Measurements from ENCODE around the gene ALG2.

The ALG2 gene

GRCh38 chr9:99221621-99222415 lies at the start of gene ALG2, which contains the start of gene SEC61B:
TSS of gene ALG2 (minus strand) at chr9:99221942. CDS start at chr9:99221894, 48 bp downstream.
TSS of gene SEC61B (plus strand) at chr9:99222282. CDS start at chr9:99222364, 82 bp downstream.
- H3K4me3 ChIP-seq (ENCODE audit: low read length), result peak within 1 kb of the TSS; percentile 87
- H3K27me3 ChIP-seq (ENCODE audit: control insufficient read depth, insufficient read depth, low read length), result no peaks in the 10 kb centered on the region
- H3K9ac ChIP-seq (ENCODE audit: low read length), result peak within 1 kb of the TSS; percentile 89
- H3K9me3 ChIP-seq (ENCODE audit: control insufficient read depth, low read depth, low read length), result no peaks in the 10 kb centered on the region
- peaks cover 30% of the 10 kb centered on the region for H3K36me3 ChIP-seq (ENCODE audit: control insufficient read depth, low read depth, low read length)
- H3K4me1 ChIP-seq (ENCODE audit: control insufficient read depth, low read depth, low read length), result no peaks in the 10 kb centered on the region
- peak within 1 kb of the TSS; percentile 99 for H3K27ac ChIP-seq (ENCODE audit: low read length)

GRCh38 chr9:99270491-99270890 lies 48.7 kb upstream of the ALG2 start:
- no peak overlapping the region for H3K27ac ChIP-seq (ENCODE audit: low read length)
- H3K27me3 ChIP-seq (ENCODE audit: control insufficient read depth, insufficient read depth, low read length), result no peaks in the 10 kb centered on the region

GRCh38 chr9:99269416-99269815 lies 47.7 kb upstream of the ALG2 start:
- H3K9ac ChIP-seq (ENCODE audit: low read length), result no peak overlapping the region

More at GRCh38 chr9:99270491-99270890, 48.7 kb upstream of the ALG2 start:
- no peaks in the 10 kb centered on the region for H3K9me3 ChIP-seq (ENCODE audit: control insufficient read depth, low read depth, low read length)
- H3K36me3 ChIP-seq (ENCODE audit: control insufficient read depth, low read depth, low read length), result no peaks in the 10 kb centered on the region
- no peak overlapping the region for H3K9ac ChIP-seq (ENCODE audit: low read length)
- H3K4me3 ChIP-seq (ENCODE audit: low read length), result no peak overlapping the region
- H3K4me1 ChIP-seq (ENCODE audit: control insufficient read depth, low read depth, low read length), result no peaks in the 10 kb centered on the region

GRCh38 chr9:99266255-99267023 lies 44.7 kb upstream of the ALG2 start:
- no peak overlapping the region for H3K27ac ChIP-seq (ENCODE audit: low read length)
- H3K9ac ChIP-seq (ENCODE audit: low read length), result no peak overlapping the region
- no peak overlapping the region for H3K4me3 ChIP-seq (ENCODE audit: low read length)
- H3K9me3 ChIP-seq (ENCODE audit: control insufficient read depth, low read depth, low read length), result no peaks in the 10 kb centered on the region
- H3K4me1 ChIP-seq (ENCODE audit: control insufficient read depth, low read depth, low read length), result no peaks in the 10 kb centered on the region
- H3K36me3 ChIP-seq (ENCODE audit: control insufficient read depth, low read depth, low read length), result no peaks in the 10 kb centered on the region
- H3K27me3 ChIP-seq (ENCODE audit: control insufficient read depth, insufficient read depth, low read length), result no peaks in the 10 kb centered on the region

More at GRCh38 chr9:99269416-99269815, 47.7 kb upstream of the ALG2 start:
- no peaks in the 10 kb centered on the region for H3K27me3 ChIP-seq (ENCODE audit: control insufficient read depth, insufficient read depth, low read length)
- H3K4me3 ChIP-seq (ENCODE audit: low read length), result no peak overlapping the region
- no peak overlapping the region for H3K27ac ChIP-seq (ENCODE audit: low read length)
- H3K4me1 ChIP-seq (ENCODE audit: control insufficient read depth, low read depth, low read length), result no peaks in the 10 kb centered on the region
- no peaks in the 10 kb centered on the region for H3K9me3 ChIP-seq (ENCODE audit: control insufficient read depth, low read depth, low read length)
- H3K36me3 ChIP-seq (ENCODE audit: control insufficient read depth, low read depth, low read length), result no peaks in the 10 kb centered on the region

- H3K9ac ChIP-seq (ENCODE audit: low read length), result no peak overlapping the region
- H3K9me3 ChIP-seq (ENCODE audit: control insufficient read depth, low read depth, low read length), result no peaks in the 10 kb centered on the region
- no peak overlapping the region for H3K4me3 ChIP-seq (ENCODE audit: low read length)
- no peaks in the 10 kb centered on the region for H3K27me3 ChIP-seq (ENCODE audit: control insufficient read depth, insufficient read depth, low read length)
- H3K4me1 ChIP-seq (ENCODE audit: control insufficient read depth, low read depth, low read length), result no peaks in the 10 kb centered on the region
- H3K27ac ChIP-seq (ENCODE audit: low read length), result no peak overlapping the region
- H3K36me3 ChIP-seq (ENCODE audit: control insufficient read depth, low read depth, low read length), result no peaks in the 10 kb centered on the region
Measured at GRCh38 chr9:99265691-99266090, 43.9 kb upstream of the ALG2 start.

- Histone ChIP-seq H3K27me3 (ENCODE audit: control insufficient read depth, insufficient read depth, low read length) (no peaks in the 10 kb centered on the region), H3K9ac (ENCODE audit: low read length) (no peak overlapping the region), H3K27ac (ENCODE audit: low read length) (no peak overlapping the region), H3K9me3 (ENCODE audit: control insufficient read depth, low read depth, low read length) (no peaks in the 10 kb centered on the region), H3K36me3 (ENCODE audit: control insufficient read depth, low read depth, low read length) (no peaks in the 10 kb centered on the region), H3K4me3 (ENCODE audit: low read length) (no peak overlapping the region), H3K4me1 (ENCODE audit: control insufficient read depth, low read depth, low read length) (no peaks in the 10 kb centered on the region)
Measured at GRCh38 chr9:99264070-99264680, 42.4 kb upstream of the ALG2 start.

GRCh38 chr9:99262949-99263418 lies 41.2 kb upstream of the ALG2 start:
- Histone ChIP-seq H3K4me3 (ENCODE audit: low read length) (no peak overlapping the region), H3K27me3 (ENCODE audit: control insufficient read depth, insufficient read depth, low read length) (no peaks in the 10 kb centered on the region), H3K9ac (ENCODE audit: low read length) (no peak overlapping the region), H3K36me3 (ENCODE audit: control insufficient read depth, low read depth, low read length) (no peaks in the 10 kb centered on the region), H3K4me1 (ENCODE audit: control insufficient read depth, low read depth, low read length) (no peaks in the 10 kb centered on the region), H3K9me3 (ENCODE audit: control insufficient read depth, low read depth, low read length) (no peaks in the 10 kb centered on the region), H3K27ac (ENCODE audit: low read length) (no peak overlapping the region)

- H3K4me3 ChIP-seq (ENCODE audit: low read length), result no peak overlapping the region
- no peaks in the 10 kb centered on the region for H3K4me1 ChIP-seq (ENCODE audit: control insufficient read depth, low read depth, low read length)
- H3K27ac ChIP-seq (ENCODE audit: low read length), result no peak overlapping the region
- H3K36me3 ChIP-seq (ENCODE audit: control insufficient read depth, low read depth, low read length), result no peaks in the 10 kb centered on the region
- H3K9me3 ChIP-seq (ENCODE audit: control insufficient read depth, low read depth, low read length), result no peaks in the 10 kb centered on the region
- no peaks in the 10 kb centered on the region for H3K27me3 ChIP-seq (ENCODE audit: control insufficient read depth, insufficient read depth, low read length)
- no peak overlapping the region for H3K9ac ChIP-seq (ENCODE audit: low read length)
Measured at GRCh38 chr9:99261923-99262322, 40.2 kb upstream of the ALG2 start.

GRCh38 chr9:99259231-99259918 lies 37.6 kb upstream of the ALG2 start:
- H3K36me3 ChIP-seq (ENCODE audit: control insufficient read depth, low read depth, low read length), result no peaks in the 10 kb centered on the region
- no peak overlapping the region for H3K4me3 ChIP-seq (ENCODE audit: low read length)
- H3K27me3 ChIP-seq (ENCODE audit: control insufficient read depth, insufficient read depth, low read length), result no peaks in the 10 kb centered on the region
- H3K4me1 ChIP-seq (ENCODE audit: control insufficient read depth, low read depth, low read length), result no peaks in the 10 kb centered on the region
- no peak overlapping the region for H3K9ac ChIP-seq (ENCODE audit: low read length)
- H3K9me3 ChIP-seq (ENCODE audit: control insufficient read depth, low read depth, low read length), result no peaks in the 10 kb centered on the region
- H3K27ac ChIP-seq (ENCODE audit: low read length), result no peak overlapping the region

- Histone ChIP-seq H3K4me3 (ENCODE audit: low read length) (no peak overlapping the region), H3K9ac (ENCODE audit: low read length) (no peak overlapping the region), H3K9me3 (ENCODE audit: control insufficient read depth, low read depth, low read length) (no peaks in the 10 kb centered on the region), H3K4me1 (ENCODE audit: control insufficient read depth, low read depth, low read length) (no peaks in the 10 kb centered on the region), H3K27ac (ENCODE audit: low read length) (no peak overlapping the region), H3K36me3 (ENCODE audit: control insufficient read depth, low read depth, low read length) (no peaks in the 10 kb centered on the region), H3K27me3 (ENCODE audit: control insufficient read depth, insufficient read depth, low read length) (no peaks in the 10 kb centered on the region)
Measured at GRCh38 chr9:99257723-99258389, 36.1 kb upstream of the ALG2 start.
